ENCODE data around the gene ERP44. TPM values are rescaled to one million over a fixed set of nuclear protein-coding genes. Genes with fewer than 3 reads are reported as not detected.
"Not testable (repeated sequence)": the region's sequence is repeated elsewhere in the genome, so short reads cannot be mapped to it uniquely, and the experiment has no call there.

Gene ERP44
- total RNA-seq, 2 donors from 2014 or later = 10.7 to 11.5 TPM

GRCh38 chr9:100111235-100111634, 12.4 kb upstream of the ERP44 start:
- no peak for ATAC-seq
- no peak for DNase-seq (ENCODE audit: low spot score in 2 of 2)
- Mint-ChIP-seq H3K36me3 (peaks cover 0 to 4% of the 10 kb centered on the region in 2 donors), H3K27ac (no peak overlapping the region), H3K9me3 (no peaks in the 10 kb centered on the region)

- no peaks in the 10 kb centered on the region for H3K9me3 Mint-ChIP-seq
- ATAC-seq (no peak), DNase-seq (ENCODE audit: low spot score in 2 of 2) (no peak)
- H3K36me3 Mint-ChIP-seq = peaks cover 0 to 4% of the 10 kb centered on the region in 2 donors
- H3K27ac Mint-ChIP-seq = no peak overlapping the region
Observed at GRCh38 chr9:100108559-100108958, 9.8 kb upstream of the ERP44 start.

DNA sequence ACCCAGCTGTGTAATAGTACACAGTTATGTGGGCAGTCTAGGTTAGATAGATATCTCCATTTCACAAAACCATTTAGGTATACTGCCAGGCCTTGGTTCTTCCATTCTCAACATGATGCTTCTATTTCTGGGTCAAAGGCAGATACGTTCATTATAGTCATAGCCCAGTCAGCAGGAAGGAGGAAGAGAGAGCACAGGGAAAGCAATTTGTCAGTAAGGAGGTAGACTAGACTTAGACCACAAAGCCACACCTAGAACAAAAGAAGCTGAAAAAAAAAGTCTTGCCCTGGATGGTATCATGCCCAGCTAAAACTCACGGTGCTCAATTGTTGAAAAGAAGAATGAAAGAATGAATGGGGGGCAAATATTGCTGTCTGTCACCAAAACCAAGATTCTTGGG, 7.8 kb upstream of the ERP44 start:
- H3K27ac Mint-ChIP-seq = no peak overlapping the region
- peaks cover 0 to 4% of the 10 kb centered on the region in 2 donors for H3K36me3 Mint-ChIP-seq
- no peaks in the 10 kb centered on the region for H3K9me3 Mint-ChIP-seq
- ATAC-seq = peak in 1 of 2 donors; percentile 34
- DNase-seq (ENCODE audit: low spot score in 2 of 2) = no peak

GRCh38 chr9:100105861-100106260, 7.1 kb upstream of the ERP44 start:
- no peaks in the 10 kb centered on the region for H3K36me3 Mint-ChIP-seq
- no peak overlapping the region for H3K27ac Mint-ChIP-seq
- ATAC-seq (peak; percentile 91 to 96), DNase-seq (ENCODE audit: low spot score in 2 of 2) (no peak)
- H3K9me3 Mint-ChIP-seq = no peaks in the 10 kb centered on the region

DNA sequence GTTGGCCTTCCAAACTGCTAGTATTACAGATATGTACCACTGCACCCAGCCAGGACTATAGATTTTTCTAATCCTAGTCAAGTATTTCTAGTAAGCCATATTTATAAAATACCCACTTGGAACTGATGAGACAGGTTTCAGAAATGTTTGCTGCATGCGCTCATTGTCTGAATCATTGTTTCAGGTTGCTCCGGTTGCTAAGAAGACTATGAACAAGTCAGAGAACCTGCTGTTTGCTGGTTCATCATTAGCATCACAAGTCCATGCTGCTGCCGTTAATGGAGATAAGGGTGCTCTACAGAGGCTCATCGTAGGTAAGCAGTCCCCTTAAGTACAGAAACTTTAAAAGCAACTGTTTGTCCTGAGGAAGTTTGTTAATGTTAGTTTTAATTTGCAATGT, 5.5 kb upstream of the ERP44 start:
- H3K36me3 Mint-ChIP-seq = peaks cover 0 to 6% of the 10 kb centered on the region in 2 donors
- H3K9me3 Mint-ChIP-seq = no peaks in the 10 kb centered on the region
- DNase-seq (ENCODE audit: low spot score in 2 of 2) = no peak
- H3K27ac Mint-ChIP-seq = no peak overlapping the region
- peak in 1 of 2 donors; percentile 39 for ATAC-seq

- H3K9me3 Mint-ChIP-seq = no peaks in the 10 kb centered on the region
- no peak overlapping the region for H3K27ac Mint-ChIP-seq
- H3K36me3 Mint-ChIP-seq = peaks cover 12 to 16% of the 10 kb centered on the region in 2 donors
- no peak for DNase-seq (ENCODE audit: low spot score in 2 of 2)
- no peak for ATAC-seq
Observed at GRCh38 chr9:100101608-100102007, 2.8 kb upstream of the ERP44 start.

DNA sequence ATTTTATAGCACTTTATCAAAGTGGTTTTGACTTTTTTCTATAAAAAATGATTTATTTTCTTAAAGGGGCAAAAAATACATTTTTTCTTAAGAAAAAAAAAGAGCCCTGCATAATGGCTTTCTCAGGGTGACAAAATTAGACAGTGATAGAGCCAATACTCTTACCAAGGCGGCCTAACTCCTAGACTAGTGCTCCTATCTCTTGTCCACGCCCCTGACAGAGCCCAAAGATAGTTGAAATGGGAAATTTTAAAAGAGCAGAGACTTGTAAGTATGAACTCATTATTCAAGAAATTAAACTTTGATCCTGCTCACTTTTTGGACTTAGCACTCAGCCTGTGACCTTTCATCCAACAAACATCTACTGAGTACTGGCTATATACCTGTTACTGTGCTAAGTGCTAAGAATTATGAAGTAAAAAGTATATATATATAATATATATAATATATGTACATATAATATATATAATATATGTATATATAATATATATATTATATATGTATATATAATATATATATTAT, 1.4 kb upstream of the ERP44 start:
- DNase-seq (ENCODE audit: low spot score in 2 of 2) = no peak
- peaks cover 12 to 16% of the 10 kb centered on the region in 2 donors for H3K36me3 Mint-ChIP-seq
- no peak for ATAC-seq
- H3K27ac Mint-ChIP-seq = peak overlapping the region; percentile 95 to 99
- H3K9me3 Mint-ChIP-seq = no peaks in the 10 kb centered on the region

DNA sequence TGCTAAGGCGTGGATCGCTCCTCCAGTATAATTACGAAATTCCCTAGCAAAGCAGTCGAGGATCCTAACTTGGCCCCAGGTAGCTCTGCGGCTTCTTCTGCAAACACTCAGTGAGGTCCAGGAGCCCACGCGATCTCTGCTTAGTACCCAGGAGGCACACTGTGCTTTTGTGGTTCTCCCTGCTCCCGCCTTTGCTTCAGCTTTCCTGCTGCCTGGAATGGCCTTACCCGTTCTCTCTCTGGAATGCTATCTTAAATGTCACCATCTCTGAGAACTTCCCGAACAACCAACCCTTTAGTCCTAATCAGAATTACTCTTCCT, 882 bp upstream of the ERP44 start:
- Mint-ChIP-seq H3K9me3 (no peaks in the 10 kb centered on the region), H3K36me3 (peaks cover 12 to 16% of the 10 kb centered on the region in 2 donors), H3K27ac (peak overlapping the region; percentile 95 to 99)
- DNase-seq (ENCODE audit: low spot score in 2 of 2) (no peak), ATAC-seq (no peak)

- H3K9me3 Mint-ChIP-seq = no peaks in the 10 kb centered on the region
- ATAC-seq = peak; percentile 12 to 21
- DNase-seq (ENCODE audit: low spot score in 2 of 2) = peak in 1 of 2 donors; percentile 56
- H3K36me3 Mint-ChIP-seq = peaks cover 12 to 16% of the 10 kb centered on the region in 2 donors
- peak overlapping the region; percentile 95 to 99 for H3K27ac Mint-ChIP-seq
Observed at GRCh38 chr9:100098046-100098886, 534 bp downstream of the ERP44 start.

GRCh38 chr9:100096378-100096916, 2.4 kb downstream of the ERP44 start:
- ATAC-seq (no peak), DNase-seq (ENCODE audit: low spot score in 2 of 2) (no peak)
- Mint-ChIP-seq H3K27ac (no peak overlapping the region), H3K9me3 (no peaks in the 10 kb centered on the region), H3K36me3 (peaks cover 12 to 16% of the 10 kb centered on the region in 2 donors)

DNA sequence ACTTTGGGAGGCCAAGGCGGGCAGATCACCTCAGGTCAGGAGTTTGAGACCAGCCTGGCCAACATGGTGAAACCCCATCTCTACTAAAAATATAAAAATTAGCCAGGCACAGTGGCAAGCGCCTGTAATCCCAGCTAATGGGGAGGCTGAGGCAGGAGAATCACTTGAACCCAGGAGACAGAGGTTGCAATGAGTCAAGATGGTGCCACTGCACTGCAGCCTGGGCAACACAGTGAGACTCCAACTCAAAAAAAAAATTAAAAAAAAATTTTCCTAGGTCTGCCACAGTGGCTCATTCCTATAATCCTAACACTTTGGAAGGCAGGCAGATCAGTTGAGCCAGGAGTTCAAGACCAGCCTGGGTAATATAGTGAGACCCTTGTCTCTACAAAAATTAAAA, 4.4 kb downstream of the ERP44 start:
- not testable (repeated sequence) for H3K9me3 Mint-ChIP-seq; DNase-seq (ENCODE audit: low spot score in 2 of 2); H3K27ac Mint-ChIP-seq; ATAC-seq
- H3K36me3 Mint-ChIP-seq = peaks cover 12% of the 10 kb centered on the region in 2 donors

- no peak for ATAC-seq
- H3K27ac Mint-ChIP-seq = no peak overlapping the region
Observed at GRCh38 chr9:100092066-100092465, 6.7 kb downstream of the ERP44 start.

GRCh38 chr9:100091650-100092049, 7.2 kb downstream of the ERP44 start:
- H3K9me3 Mint-ChIP-seq = no peaks in the 10 kb centered on the region
- DNase-seq (ENCODE audit: low spot score in 2 of 2) = no peak
- ATAC-seq = no peak
- H3K36me3 Mint-ChIP-seq = no peaks in the 10 kb centered on the region
- no peak overlapping the region for H3K27ac Mint-ChIP-seq

More at GRCh38 chr9:100092066-100092465, 6.7 kb downstream of the ERP44 start:
- no peaks in the 10 kb centered on the region for H3K36me3 Mint-ChIP-seq
- DNase-seq (ENCODE audit: low spot score in 2 of 2) = no peak
- no peaks in the 10 kb centered on the region for H3K9me3 Mint-ChIP-seq

GRCh38 chr9:100090880-100091279, 7.9 kb downstream of the ERP44 start:
- Mint-ChIP-seq H3K36me3 (no peaks in the 10 kb centered on the region), H3K27ac (no peak overlapping the region), H3K9me3 (no peaks in the 10 kb centered on the region)
- ATAC-seq (no peak), DNase-seq (ENCODE audit: low spot score in 2 of 2) (no peak)

GRCh38 chr9:100088202-100088601, 10.6 kb downstream of the ERP44 start:
- ATAC-seq = peak in 1 of 2 donors; percentile 59
- H3K36me3 Mint-ChIP-seq = no peaks in the 10 kb centered on the region
- no peak for DNase-seq (ENCODE audit: low spot score in 2 of 2)
- H3K27ac Mint-ChIP-seq = no peak overlapping the region
- H3K9me3 Mint-ChIP-seq = no peaks in the 10 kb centered on the region

GRCh38 chr9:100087218-100087617, 11.6 kb downstream of the ERP44 start:
- peak overlapping the region in 1 of 2 donors; percentile 24 for H3K27ac Mint-ChIP-seq
- no peaks in the 10 kb centered on the region for H3K36me3 Mint-ChIP-seq
- DNase-seq (ENCODE audit: low spot score in 2 of 2) (no peak), ATAC-seq (no peak)
- H3K9me3 Mint-ChIP-seq = no peaks in the 10 kb centered on the region

GRCh38 chr9:100086097-100086635, 12.6 kb downstream of the ERP44 start:
- Mint-ChIP-seq H3K36me3 (no peaks in the 10 kb centered on the region), H3K27ac (no peak overlapping the region), H3K9me3 (no peaks in the 10 kb centered on the region)
- ATAC-seq = no peak
- DNase-seq (ENCODE audit: low spot score in 2 of 2) = no peak
